ENCODE data around the gene GRXCR2. TPM values are rescaled to one million over a fixed set of nuclear protein-coding genes. Genes with fewer than 3 reads are reported as not detected.
"Not testable (repeated sequence)": the region's sequence is repeated elsewhere in the genome, so short reads cannot be mapped to it uniquely, and the experiment has no call there.

Gene GRXCR2
- total RNA-seq, 1 donor from 2014 or later: not detected

DNA sequence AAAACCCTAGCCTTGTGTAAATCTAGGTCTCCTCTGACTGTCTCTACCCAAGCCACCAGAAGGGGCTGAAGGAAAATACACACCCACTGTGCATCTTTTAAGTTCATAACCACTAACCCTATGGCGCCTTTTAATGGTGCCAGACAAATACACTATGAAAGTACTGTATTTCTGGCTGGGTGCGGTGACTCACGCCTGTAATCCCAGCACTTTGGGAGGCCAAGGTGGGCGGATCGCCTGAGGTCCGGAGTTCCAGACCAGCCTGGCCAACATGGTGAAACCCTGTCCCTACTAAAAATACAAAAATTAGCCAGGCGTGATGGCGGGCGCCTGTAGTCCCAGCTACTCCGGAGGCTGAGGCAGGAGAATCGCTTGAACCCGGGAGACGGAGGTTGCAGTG lies 36.6 kb downstream of the GRXCR2 start:
- DNase-seq (ENCODE audit: low read depth, low spot score): not testable (repeated sequence)

DNA sequence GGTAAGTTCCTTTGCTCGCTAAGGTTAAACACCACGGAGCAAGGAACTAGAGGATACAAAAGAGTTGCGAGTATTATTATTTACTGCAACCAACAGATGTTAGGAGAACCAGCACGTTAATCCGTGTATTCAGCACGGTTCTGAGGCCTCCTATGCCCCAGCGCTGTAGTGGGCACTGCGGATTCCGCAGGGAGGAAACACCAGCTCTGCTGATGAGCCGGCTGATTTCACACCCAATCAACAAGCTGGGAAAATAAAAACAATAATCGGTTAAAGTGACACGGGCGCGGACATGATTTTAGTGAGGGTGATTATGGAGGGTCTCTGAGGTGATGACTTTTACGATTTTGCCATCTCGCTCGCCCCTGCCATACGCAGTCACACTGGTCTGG lies 37.0 kb downstream of the GRXCR2 start:
- no peak for DNase-seq (ENCODE audit: low read depth, low spot score)

DNA sequence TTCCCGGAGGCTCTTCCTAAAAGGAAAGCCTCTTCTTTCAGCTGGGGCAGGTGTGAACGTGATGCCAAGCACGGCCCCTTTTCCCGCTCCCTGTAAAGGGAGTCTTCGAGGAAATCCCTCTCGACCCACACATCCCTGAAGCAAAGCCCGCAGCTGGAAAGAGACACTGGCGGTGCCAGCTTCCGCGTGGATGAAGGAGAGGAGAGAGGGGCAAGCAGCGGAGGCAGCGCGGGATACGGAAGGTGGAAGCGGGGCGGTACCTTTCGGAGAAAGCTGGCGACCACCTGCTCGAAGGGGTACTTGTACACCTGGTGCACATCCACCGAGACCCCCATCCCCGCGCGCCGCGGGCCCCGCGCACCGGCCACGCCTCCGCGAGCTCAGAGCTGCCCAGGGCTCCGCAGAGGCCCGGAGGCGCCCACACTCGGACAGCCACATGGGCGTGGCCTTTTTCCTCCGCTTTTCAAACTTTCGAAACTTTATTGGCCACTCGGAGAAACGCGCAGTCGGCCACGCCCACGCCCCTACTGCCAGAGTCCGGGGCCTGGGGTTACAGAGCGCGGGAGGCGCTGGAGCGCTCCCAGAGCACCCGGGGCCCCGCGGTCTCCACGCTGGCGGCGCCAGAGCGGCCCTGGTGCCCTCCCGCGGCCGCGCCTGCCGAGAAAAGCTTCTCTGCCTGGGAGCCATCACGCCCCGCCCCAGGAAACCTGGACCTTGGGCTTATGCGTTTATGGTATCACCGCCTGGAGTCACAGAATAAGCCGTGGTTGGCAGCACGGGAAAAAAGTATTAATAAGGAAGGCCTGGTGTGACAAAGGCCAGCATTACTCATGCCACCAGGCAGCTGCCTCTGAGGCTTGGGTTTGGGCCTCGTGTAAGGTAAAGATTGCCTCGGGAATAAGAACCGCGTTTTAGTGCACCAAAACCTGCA lies 37.6 kb downstream of the GRXCR2 start, which contains the start of gene PRELID2:
Gene PRELID2 (minus strand): TSS at position 426 of the 931 bp plus-strand sequence. CDS start 91 bp downstream, at position 335.
- DNase-seq (ENCODE audit: low read depth, low spot score): peak; percentile 62

DNA sequence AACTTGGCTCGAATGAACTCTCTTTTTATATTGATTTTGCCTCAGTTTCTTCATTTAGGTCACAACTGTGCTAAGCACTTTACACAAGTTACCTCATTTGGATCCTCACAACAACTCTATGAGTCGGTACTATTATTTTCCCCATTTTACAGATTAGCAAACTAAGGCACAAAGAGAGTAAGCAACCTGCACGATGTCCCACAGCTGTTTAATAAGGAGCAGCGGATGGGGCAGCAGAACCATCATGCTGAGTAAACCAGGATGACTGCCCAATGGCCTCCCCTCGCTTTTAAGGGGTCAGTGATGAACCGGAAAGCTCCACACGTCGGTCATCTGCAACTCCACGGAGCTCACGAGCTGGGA lies 38.3 kb downstream of the GRXCR2 start:
- no peak for DNase-seq (ENCODE audit: low read depth, low spot score)

DNA sequence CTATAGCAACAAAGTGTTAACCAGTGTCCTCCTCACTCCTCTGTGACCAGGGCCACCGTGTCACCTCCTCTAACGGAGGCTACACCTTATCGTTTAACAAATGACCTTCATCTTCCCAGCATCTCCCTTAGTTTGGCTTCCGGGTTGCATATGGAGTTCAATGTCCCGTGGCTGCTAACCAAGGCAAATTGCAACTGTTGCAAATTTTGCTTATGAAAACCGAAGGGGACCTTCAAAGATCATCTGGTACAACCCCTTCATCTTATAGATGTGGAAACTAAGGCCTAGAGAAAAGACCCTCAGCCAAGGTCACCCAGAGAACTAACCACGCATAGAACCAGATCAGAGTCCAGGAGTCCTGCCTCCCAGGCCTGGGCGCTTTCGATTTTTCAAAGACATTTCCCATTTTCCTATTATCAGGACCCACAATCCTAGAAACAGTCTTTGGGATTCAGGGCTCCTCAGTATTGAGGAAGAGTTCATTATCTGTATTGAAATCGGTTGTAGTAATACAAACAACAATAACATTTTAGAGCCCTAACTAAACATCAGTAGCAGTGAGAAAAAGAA lies 39.1 kb downstream of the GRXCR2 start:
- DNase-seq (ENCODE audit: low read depth, low spot score): no peak

DNA sequence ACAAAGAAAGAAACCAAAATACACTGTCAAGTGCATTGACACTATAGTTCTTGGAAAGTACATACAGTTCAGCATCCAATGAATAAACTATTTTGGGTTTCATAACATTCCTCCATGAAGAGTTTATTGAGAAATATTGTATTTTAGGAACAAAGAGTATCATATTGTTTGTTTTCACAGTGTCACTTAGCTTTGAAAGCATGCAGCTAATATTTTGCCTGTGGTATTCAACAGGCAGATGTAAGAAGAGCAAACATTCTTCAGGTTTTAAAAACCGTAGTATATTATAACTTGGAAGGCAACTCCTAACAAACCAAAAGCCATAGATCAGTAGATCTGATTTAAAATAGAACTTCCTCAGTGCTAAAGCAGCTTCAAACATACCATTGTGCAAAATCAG lies 42.2 kb downstream of the GRXCR2 start:
- no peak for DNase-seq (ENCODE audit: low read depth, low spot score)

DNA sequence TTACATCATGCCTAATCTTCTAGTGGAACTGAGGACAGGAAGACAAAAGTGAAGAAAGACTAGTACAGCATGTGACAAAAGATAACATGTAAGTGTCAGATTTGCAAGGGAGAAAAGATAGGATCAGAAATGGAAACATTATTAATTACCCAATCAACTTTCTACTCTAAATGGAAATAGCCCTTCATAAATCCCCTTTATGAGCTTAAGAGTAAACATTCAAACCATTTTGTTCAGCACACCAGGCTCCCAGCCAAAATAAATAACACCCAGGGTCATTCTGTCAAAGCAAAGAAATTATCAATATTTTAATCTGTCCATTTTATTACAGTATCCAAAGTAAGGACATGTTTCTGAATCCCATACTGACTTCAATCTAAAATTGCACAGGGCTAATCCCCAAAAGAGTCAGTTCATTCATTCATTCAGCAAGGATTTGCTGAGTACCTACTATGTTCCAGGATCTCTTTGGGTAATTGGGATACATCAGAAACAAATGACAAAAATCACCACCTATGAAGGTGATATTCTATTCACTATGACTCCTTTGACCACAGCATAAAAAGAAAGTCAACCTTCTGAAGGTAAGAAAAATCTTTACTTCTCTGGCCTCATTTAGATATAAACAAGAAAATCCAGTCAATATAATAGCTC lies 43.0 kb downstream of the GRXCR2 start:
- DNase-seq (ENCODE audit: low read depth, low spot score): no peak

DNA sequence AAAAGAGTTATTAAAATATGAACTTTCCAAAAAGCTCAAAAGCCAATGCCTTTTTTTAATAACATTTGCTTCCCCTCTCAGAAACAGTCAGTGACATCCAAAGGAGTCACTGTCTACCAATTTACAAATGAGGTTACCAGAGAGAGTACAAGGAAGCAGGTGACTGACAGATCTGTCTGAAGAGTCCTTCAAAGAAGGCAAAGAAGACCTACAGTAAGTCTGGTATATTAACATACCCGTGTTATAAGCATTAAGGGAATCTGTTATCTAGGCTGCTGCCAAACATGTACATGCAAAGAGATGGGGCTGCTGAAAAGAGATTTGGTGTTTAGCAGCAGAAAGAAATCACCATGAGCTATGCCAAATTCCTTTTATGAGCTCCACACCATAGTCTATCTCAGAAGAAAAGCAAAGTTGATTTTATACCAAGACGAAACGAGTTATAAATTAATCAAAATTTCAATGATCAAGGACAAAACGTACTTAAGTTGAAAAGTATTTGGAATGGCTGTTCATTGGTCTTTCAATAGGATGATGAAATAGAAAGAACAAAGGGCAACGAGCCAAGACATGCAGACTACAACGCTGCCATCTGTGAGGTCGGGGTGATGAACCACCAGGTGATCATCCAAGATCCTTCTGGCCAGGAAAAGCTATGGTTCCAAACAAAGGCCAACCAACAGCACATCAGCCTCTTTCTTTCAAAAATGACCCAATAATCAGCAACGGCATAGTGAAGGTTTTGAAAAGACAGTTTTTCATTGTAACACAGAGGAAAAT lies 45.7 kb downstream of the GRXCR2 start:
- no peak for DNase-seq (ENCODE audit: low read depth, low spot score)

DNA sequence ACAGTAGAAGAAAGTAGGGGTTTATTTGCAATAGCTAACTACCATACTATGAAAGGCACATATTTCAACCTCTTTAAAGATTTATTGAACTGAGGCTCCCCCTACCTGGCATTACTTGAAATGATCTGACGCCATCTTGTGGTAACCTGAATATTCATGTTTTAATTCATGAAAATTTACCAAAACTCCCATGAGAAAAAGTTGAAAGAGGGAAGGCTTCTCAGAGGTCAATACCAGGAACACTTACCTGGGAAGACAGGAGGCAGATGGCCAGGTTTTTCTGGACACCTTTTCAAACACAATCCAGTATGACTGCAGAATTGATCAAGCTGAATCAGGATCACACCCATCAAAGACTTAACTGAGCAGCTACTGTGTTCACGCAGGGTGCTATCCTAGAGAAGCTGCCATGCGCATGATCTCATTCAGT lies 47.0 kb downstream of the GRXCR2 start:
- DNase-seq (ENCODE audit: low read depth, low spot score): no peak

DNA sequence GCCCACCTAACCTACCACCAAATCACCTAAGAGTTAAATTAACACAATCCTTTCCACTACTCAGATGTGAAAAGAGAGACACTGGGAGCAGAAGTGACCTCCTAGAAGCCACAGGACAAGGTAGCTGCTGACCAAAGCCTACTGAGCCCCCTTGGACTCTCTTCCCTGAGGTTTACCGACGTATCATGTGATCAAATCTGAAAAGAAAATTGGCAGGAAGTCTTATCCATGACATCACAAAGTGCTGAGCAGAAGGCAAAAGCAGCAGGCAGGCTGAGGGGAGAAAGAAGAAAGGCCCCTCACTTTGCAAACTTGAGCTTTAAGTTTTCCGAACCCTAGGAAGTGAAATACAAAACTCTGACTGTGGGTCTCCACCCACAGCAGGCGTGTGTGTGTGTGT lies 48.8 kb downstream of the GRXCR2 start:
- DNase-seq (ENCODE audit: low read depth, low spot score): no peak

DNA sequence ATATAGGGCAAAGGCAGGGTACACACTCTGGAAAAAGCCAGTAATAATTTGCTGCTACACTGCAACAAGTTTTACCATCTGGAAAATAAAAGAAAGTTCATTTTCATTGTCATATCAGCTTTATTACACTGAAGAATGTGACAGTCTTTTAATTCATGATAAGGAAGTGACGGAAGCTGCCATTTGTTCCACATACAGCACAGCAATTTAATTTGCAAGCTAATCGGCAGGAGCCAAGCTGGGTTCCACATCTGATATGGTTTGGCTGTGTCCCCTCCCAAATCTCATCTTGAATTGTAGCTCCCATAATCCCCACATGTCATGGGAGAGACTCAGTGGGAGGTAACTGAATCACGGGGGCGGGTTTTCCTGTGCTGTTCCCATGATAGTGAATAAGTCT lies 54.2 kb downstream of the GRXCR2 start:
- DNase-seq (ENCODE audit: low read depth, low spot score): no peak

DNA sequence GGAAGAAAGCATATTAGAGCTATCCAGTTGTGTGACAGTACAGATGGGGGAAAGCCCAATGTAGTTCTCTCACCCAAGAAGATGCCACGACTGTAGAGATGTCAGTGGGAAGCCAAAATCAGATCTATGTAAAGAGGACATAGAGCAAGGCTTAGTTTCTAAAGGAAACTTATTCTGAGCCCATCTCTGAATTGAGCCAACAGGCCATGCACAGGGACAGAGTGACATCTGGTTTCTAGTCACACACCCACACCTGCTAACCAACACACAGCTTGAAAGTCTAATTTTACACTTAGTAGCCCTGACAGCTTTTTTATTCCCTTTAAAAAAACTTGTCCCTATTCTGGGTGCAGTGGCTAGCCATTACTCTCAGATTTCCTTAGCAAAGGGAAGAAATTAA lies 59.9 kb downstream of the GRXCR2 start:
- DNase-seq (ENCODE audit: low read depth, low spot score): no peak

DNA sequence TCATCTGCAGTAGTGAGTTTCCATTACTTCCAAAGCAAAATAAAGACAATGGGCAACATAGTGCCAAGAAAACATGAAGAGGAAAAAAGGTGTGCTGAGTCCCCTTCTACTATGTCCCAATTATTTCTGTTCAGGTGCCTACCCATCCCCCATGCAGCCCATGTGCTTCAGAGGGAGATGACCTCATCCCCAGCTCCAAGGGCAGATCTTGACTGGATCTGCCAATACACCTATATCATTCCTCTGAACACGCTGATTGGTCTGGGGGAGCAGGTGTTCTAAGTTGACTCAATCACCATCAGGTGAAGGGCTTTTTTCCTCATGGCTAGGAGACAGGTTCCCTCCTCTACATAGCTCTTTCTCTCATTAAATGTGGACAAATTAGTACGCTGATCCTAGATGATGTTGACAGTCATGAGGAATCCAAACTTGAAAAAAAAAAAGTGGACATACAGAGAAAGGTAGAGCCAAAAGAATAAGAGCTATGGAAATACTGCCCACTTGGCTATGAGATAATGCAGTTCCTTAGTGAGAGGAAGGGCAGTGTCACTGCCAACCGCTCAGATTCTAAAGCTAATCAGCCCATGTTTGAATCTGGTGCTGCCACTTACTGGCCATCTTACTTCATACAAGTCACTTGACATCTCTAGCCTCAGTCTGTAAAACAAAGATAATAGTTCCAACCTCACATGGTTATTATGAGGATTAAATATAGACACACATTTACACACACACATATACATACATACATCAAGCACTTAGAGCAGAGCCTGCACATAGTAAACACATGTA lies 60.8 kb downstream of the GRXCR2 start:
- no peak for DNase-seq (ENCODE audit: low read depth, low spot score)

Other genes starting within 250 kb of the GRXCR2 start
- gene PRELID2, start 37.7 kb downstream of the GRXCR2 start, total RNA-seq: 32.3 and 32.6 TPM in 2 replicates
- gene SH3RF2, start 63.6 kb upstream of the GRXCR2 start, total RNA-seq: 1.3 and 2.5 TPM in 2 replicates
- not detected in 2 replicates for gene PLAC8L1, start 232.6 kb upstream of the GRXCR2 start, total RNA-seq